Measurements from ENCODE around the gene ATF6. TPM values are rescaled to one million over a fixed set of nuclear protein-coding genes. Genes with fewer than 3 reads are reported as not detected.

The ATF6 gene
- total RNA-seq, 1 experiment from 2014 or later: 20.9 TPM

- H3K4me3 ChIP-seq (replicated peaks in 1 of 2; ENCODE audit: low read depth in 1 of 2, low read length in 2 of 2): no peak overlapping the region
- H2AFZ ChIP-seq (ENCODE audit: low read depth, low read length, poor library complexity, severe bottlenecking): no peak overlapping the region
- ChIA-PET RAD21 (ENCODE audit: low non-redundant PET in 1 of 2, low total read pairs in 2 of 2, uncharacterized antibody in 2 of 2, unreplicated experiment in 2 of 2) (no interaction called here), CTCF (no interaction called here), POLR2A (no interaction called here)
- DNase-seq (ENCODE audit: low read depth, low spot score) (no peak), ATAC-seq (no peak)
- no peaks in the 10 kb centered on the region for H3K4me1 ChIP-seq (ENCODE audit: control insufficient read depth in 1 of 2, insufficient read depth in 2 of 2, low read length in 2 of 2)
- H3K27ac ChIP-seq (ENCODE audit: low read depth, low read length): no peak overlapping the region
- TF ChIP-seq ELF1 (IDR thresholded peaks at IDR 0.05; ENCODE audit: borderline replicate concordance, low read depth) (no peak), SIN3A (IDR thresholded peaks at IDR 0.05; ENCODE audit: low read depth) (no peak), ZFX (IDR thresholded peaks at IDR 0.05) (no peak), YY1 (IDR thresholded peaks at IDR 0.05; ENCODE audit: extremely low read depth, insufficient replicate concordance, low read depth, low read length) (no peak), POLR2A (IDR thresholded peaks at IDR 0.05; ENCODE audit: borderline replicate concordance, extremely low read depth, insufficient read depth, insufficient read length) (no peak), RAD21 (IDR thresholded peaks at IDR 0.05; ENCODE audit: low read depth) (no peak)
- no peaks in the 10 kb centered on the region for H3K36me3 ChIP-seq (ENCODE audit: control insufficient read depth in 1 of 2, insufficient read depth in 2 of 2, low read length in 2 of 2)
- intact Hi-C loops (cut with micrococcal nuclease): no loop called here
- H4K20me1 ChIP-seq (ENCODE audit: insufficient read depth): no peaks in the 10 kb centered on the region
- H3K9me3 ChIP-seq (ENCODE audit: control insufficient read depth in 1 of 2, insufficient read depth in 1 of 2, low read depth in 1 of 2, low read length in 2 of 2): no peaks in the 10 kb centered on the region
- H3K79me2 ChIP-seq (ENCODE audit: insufficient read depth, low read length): peaks cover 74% of the 10 kb centered on the region
- no TSS peak for BruUV-seq (replicated peaks)
- H3K27me3 ChIP-seq (ENCODE audit: insufficient read depth, low read length): no peaks in the 10 kb centered on the region
- no peak overlapping the region for H3K9ac ChIP-seq (ENCODE audit: low read length)
- H3K9me2 ChIP-seq (ENCODE audit: insufficient read depth): no peaks in the 10 kb centered on the region
- no peak overlapping the region for H3K4me2 ChIP-seq (ENCODE audit: low read length)
Measured at GRCh38 chr1:161773791-161774190, 7.7 kb downstream of the ATF6 start.

- ChIA-PET RAD21 (ENCODE audit: low non-redundant PET in 1 of 2, low total read pairs in 2 of 2, uncharacterized antibody in 2 of 2, unreplicated experiment in 2 of 2) (no interaction called here), CTCF (no interaction called here), POLR2A (no interaction called here)
- no peak overlapping the region for H3K27ac ChIP-seq (ENCODE audit: low read depth, low read length)
- no peaks in the 10 kb centered on the region for H4K20me1 ChIP-seq (ENCODE audit: insufficient read depth)
- no peak overlapping the region for H2AFZ ChIP-seq (ENCODE audit: low read depth, low read length, poor library complexity, severe bottlenecking)
- H3K79me2 ChIP-seq (ENCODE audit: insufficient read depth, low read length): peaks cover 48% of the 10 kb centered on the region
- no peaks in the 10 kb centered on the region for H3K27me3 ChIP-seq (ENCODE audit: insufficient read depth, low read length)
- no peak overlapping the region for H3K4me3 ChIP-seq (replicated peaks in 1 of 2; ENCODE audit: low read depth in 1 of 2, low read length in 2 of 2)
- H3K4me2 ChIP-seq (ENCODE audit: low read length): no peak overlapping the region
- H3K9me2 ChIP-seq (ENCODE audit: insufficient read depth): no peaks in the 10 kb centered on the region
- no peak for ATAC-seq
- no peak for TF ChIP-seq EGR1 (IDR thresholded peaks at IDR 0.05; ENCODE audit: low read depth)
- H3K36me3 ChIP-seq (ENCODE audit: control insufficient read depth in 1 of 2, insufficient read depth in 2 of 2, low read length in 2 of 2): no peaks in the 10 kb centered on the region
- intact Hi-C loops (cut with micrococcal nuclease): no loop called here
- no peak overlapping the region for H3K9ac ChIP-seq (ENCODE audit: low read length)
- no peak for DNase-seq (ENCODE audit: low read depth, low spot score)
- no TSS peak for BruUV-seq (replicated peaks)
- no peaks in the 10 kb centered on the region for H3K4me1 ChIP-seq (ENCODE audit: control insufficient read depth in 1 of 2, insufficient read depth in 2 of 2, low read length in 2 of 2)
- H3K9me3 ChIP-seq (ENCODE audit: control insufficient read depth in 1 of 2, insufficient read depth in 1 of 2, low read depth in 1 of 2, low read length in 2 of 2): no peaks in the 10 kb centered on the region
Measured at GRCh38 chr1:161777261-161777660, 11.1 kb downstream of the ATF6 start.

Data from HCT116 (cell line).